Measurements from ENCODE around the gene TMEM184A. TPM values are rescaled to one million over a fixed set of nuclear protein-coding genes. Genes with fewer than 3 reads are reported as not detected.
"Not testable (repeated sequence)": the region's sequence is repeated elsewhere in the genome, so short reads cannot be mapped to it uniquely, and the experiment has no call there.

TMEM184A gene
- total RNA-seq, 1 donor from 2014 or later = 22.1 TPM

DNA sequence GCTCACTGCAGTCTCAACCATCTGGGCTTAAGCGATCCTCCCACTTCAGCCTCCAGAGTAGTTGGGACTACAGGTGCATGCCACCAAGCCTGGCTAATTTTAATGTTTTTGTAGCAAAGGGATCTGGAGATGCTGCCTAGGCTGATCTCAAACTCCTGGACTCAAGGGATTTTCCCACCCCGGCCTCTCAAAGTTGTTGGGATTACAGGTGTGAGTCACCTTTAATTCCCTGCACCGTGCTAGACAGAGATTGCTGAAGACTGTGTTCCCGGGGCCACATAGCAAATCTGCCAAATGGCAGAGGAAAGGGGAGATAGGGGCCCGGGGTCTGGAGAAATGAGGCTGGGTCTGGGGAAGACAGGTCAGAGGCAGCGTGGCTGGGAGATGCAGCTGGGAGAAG lies 34.5 kb upstream of the TMEM184A start:
- DNase-seq = no peak

DNA sequence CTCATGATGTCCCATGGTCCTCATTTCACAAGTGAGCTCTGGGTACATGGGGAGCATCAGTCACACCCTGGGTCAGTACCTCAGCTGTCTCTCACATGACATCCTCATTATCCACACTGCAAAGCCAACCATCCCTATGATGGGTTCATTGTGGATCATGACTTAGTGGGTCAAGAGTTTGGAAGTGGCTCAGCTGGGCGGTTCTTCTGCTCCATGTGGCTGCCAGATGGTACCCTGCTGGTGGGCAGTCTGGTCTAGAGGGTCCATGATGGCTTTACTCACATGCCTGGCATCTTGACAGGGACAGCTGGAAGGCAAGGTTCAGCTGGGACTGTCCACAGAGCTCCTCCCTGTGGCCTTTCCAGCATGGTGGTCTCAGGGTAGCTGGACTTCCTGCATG lies 33.0 kb upstream of the TMEM184A start:
- DNase-seq = no peak

DNA sequence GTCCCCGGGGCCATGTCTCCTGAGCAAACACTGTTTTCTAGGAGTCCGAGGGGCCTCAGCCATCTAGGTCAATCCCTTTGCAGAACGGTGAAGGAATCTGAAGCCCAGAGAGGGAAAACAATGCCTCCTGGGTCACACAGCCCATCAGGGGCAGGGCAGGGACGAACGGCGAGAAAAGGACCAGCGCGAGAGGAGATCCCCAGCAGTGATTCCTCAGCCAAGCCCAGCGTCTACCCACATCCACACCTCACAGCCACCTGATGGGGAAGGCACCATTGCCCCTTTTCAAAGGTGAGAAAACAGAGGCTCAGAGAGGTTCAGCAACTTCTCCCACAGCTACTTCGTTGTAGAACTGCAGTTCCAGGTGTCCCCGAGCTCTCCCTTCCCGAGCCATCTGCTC lies 31.7 kb upstream of the TMEM184A start:
- no peak for DNase-seq

DNA sequence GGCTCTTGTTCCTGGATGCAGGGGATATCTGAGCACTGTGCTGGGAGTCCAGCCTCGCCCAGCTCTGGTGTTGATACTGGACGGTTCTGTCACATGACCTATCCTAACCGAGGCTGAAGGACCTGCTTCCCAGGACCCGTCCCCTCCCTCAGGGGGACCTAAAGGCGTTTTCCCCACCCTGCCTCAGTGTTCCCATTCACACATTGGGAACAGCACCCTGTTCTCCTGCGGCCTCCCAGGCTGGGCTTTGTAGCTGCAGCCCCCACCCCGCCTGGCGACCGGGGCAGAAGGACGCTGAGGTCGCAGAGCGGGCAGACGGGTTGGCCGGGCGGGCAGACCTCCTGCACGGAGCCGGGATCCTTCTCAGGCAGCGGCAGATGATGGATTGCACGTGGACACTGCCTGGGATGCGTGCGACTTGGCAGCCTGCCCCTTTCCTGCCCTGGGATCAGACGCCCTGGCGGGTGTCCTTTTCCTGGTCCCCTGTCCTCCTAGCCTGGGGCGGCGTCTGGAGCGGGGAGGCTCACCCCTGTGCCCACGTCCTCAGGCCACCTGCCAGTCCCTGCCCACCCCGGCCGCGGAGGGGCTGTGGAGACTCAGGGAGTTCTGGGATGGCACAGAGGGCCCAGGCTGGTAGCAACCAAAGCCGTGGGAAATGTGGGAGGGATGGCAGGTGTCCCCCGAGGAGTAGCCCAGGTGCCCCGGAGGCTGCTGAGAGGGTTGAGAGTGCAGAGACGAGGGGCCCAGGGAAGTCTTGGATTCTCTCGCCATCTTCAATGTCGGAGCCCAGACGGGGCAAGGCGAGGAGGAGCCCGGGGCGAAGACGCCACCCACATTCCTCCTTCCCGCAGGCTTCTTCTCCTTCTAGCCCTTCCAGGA lies 31.1 kb upstream of the TMEM184A start:
- DNase-seq = no peak

DNA sequence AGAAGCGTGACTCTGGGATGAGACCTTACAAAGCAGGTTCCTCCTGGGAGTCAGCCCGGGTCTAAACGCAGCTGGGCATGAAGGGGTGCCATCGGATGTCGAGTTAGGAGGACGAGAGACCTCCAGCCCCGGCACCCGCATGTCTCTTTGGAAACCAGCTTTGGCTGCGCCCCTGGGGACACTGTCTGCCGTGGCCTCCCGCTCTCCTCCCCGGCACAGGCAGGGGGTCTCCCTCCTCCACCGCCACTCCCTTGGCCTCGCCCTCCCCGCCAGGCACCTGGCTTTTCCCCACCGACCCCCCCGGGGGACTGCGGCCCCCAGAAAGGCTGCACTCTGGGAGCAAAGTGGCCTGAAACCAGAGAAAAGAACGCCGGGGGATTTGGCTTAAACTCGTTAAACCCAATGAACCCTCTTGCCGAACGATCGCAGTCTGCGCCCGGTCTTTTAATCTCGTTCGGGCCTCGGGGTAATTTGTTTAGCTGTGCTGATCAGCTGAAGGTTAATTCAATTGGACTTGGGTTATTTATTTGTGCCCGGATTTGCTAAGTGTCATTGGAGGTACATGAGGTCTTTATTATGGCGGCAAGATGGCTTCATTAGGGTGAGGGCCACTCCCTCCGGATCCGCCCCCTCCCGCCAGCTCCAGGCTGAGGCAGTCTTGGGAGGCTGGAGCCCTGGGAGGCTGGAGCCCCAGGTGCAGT lies 30.3 kb upstream of the TMEM184A start:
- DNase-seq = no peak

DNA sequence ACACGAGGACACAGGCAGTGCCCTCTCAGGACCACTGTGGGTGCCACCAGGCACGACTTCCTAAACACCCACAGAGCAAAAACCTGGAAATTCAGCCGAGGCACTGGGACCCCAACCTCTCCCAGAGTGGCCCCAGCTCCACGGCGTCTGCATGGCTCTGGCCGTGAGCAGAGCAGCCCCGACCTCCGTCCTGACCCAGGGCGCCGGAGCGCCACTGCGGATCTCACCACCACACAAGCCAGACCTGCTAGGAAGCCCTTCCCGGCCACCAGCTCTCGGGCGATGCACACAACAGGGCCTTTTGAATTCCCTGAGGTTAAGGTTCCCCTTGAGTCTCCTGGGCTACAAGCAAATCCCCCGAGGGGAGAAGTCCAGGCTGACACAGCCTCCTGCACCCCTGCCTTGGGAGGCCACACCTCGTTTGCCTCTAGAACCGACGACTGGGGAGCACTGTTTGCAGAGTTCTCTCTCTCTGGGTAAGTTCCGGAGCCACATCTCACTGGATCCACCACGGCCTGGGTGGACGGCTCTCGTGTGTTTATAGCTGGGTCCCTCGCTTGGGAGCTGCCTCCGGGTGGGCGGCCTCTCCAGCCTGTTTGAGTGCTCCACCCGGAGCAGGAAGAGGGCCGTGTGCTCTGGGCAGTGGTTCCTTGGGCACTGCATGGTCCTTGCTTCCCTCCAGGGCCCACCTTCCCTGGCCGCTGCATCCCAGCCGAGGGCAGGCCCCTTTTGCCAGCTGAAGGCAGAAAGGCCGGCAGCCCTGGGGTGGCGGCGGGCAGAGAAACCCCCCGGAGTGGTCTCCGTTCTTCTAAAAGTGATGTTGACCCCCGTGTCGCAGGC lies 29.4 kb upstream of the TMEM184A start:
- no peak for DNase-seq

DNA sequence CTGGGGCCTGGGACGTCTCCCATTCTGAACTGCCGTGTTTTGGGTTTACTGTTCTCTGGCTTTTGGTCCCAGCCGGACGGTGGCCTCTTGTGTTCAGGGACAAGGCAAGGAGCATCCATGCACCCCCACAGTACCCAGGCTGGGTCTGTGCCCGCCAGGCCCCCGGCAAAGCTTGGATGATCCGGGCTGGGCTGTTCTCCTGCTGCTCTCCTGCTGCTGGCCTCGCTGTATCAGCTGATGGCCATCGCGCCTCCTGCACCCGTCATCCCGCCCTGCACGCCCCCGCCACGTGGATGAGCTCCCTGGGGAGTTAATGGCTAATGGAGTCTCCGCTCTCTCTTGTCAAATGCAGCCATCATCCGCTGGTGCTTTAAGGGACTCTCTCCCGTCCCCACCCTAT lies 28.7 kb upstream of the TMEM184A start:
- no peak for DNase-seq

DNA sequence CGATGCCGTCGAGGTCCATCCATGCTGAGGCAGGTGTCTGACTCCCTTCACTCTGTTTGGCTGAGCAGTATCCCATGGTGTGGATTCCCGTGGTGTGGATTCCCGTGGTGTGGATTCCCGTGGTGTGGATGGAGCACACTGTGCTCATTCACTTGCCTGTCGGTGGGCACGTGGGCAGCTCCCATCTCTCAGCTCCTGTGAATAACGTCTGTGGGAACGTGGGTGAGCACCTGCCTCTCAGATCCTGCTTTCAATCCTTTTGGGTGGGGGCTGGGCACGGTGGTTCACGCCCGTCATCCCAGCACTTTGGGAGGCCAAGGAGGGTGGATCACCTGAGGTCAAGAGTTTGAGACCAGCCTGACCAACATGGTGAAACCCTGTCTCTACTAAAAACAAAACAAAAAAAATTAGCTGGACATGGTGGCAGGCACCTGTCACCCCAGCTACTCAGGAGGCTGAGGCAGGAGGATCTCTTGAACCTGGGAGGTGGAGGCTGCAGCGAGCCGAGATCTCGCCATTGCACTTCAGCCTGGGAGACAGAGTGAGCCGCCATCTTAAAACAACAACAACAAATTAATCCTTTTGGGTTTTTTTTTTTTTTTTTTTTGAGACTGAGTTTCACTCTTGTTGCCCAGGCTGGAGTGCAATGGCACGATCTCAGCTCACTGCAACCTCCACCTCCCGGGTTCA lies 27.4 kb upstream of the TMEM184A start:
- DNase-seq = not testable (repeated sequence)

DNA sequence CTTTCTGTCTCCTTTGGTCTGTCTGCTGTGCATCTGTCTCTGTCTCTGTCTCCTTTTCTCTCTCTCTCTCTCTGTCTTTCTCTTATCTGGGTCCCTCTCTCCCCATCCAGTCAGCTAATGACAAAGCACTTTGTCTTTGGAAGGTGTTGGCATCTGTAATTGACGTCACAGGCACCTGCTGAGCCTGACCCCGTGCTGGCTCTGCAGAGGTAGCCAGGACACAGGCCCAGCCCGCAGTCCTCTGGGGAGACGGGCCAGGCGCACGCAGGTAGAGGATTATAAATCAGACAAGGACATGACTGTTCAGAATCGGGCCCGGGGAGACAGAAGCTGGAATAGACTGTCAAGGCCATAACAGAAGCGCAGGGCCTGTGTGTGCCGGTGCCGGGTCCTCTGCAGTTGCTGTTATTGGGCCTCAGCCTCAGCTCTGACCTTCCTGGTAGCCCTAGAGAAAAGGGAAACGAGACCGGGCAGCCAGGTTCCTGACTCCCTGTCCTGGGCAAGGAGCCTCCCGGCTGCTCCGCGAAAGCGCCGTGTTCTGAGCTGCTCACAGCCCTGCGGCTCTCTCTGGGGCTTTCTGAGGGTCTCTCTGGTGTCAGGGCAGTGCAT lies 24.5 kb upstream of the TMEM184A start:
- DNase-seq = no peak

DNA sequence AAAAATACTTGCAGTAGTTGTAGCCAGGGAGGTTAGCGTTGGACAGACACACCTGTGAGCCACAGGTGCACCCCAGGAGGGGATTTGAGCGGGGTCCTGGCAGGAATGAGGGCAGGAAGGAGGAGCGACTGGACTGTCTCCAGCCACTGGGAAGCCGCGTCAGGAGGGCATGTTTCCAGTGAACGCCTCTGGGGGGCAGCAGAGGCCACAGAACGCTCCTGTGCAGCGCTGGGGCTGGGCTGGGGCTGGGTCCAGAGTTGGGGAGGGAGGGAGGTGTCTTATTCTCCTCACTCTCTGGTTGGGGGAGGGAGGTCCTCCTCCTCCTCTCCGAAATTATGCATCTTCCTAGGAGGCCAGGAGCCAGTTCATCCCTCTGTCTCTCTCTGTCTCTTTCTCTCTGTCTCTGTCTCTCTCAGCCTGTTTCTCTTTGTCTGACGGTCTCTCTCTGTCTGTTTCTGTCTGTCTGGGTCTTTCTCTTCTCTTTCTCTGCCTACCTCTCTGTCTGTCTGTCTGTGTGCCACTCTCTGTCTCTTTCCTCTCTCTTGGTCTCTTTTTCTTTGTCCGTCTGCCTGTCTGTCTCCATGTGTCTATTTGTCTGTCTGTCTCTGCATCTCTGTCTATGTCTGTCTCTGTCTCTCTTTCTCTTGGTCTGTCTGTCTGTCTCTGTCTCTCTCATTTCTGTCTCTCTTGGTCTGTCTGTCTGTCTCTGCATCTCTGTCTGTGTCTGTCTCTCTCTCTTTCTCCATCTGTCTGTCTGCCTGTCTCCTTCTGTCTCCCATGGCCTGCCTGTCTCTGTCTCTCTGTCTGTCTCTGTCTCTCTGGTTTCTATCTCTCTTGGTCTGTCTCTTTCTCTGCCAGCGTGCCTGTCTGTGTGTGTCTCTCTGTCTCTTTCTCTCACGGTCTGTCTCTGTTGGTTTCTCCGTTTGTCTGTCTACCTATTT lies 23.7 kb upstream of the TMEM184A start:
- DNase-seq = peak; percentile 87

DNA sequence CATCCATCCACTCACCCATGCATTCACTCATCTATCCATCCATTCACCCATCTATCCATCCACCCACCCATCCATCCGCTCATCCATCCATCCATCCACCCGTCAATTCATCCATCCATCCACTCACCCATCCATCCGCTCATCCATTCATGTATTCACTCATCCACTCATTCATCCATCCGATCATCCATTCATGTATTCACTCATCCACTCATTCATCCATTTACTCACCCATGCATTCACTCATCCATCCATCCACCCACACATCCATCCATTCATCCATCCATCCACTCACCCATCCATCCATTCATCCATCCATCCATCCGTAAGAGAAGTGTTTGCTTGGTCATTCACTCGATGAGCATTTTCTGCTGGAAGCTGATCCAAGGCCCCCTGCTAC lies 22.5 kb upstream of the TMEM184A start:
- DNase-seq = no peak

DNA sequence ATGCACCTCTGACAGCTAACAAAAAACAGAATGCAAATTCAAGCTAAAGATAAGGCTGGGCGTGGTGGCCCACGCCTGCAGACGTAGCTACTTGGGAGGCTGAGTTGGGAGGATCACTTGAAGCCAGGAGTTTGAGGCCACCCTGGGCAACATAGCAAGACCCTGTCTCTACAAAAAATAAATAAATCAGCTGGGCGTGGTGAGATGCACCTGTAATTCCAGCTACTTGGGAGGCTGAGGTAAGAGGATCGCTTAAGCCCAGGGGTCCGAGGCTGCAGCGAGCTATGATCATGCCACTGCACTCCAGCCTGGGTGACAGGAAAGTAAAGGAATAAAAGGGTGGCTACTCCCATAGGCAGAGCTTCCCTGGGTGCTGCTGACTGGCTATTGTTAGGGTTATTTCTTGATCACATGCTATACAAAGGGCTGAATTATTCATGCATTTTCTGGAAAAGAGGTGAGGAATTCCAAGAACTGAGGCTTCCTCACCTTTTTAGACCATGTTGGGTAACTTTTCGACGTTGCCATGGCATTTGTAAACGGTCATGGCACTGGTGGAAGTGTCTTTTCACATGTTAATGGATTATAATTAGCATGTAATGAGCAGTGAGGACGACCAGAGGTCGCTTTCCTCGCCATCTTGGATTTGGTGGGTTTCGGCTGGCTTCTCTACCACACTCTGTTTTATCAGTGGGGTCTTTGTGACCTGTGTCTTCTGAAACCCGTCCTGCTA lies 20.7 kb upstream of the TMEM184A start:
- DNase-seq = no peak

DNA sequence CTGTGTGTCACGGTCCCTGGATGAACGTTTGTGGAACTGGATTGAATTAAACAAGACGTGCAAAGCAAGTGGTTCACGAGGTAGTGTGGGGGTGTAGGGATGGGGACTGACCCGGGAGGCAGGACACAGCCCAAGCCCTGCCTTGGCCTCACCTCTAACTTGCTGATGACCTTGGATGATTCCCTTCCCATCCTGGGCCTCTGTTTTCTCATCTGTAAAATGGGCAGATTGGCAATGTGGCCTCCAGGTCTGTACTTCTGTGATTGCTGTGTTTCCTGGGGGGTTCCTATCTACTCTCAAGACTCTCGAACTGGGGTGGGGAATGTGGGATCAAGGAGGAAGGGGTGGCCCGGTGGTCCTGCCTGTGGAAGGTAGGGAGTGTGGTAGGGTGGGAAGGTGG lies 19.8 kb upstream of the TMEM184A start:
- no peak for DNase-seq

DNA sequence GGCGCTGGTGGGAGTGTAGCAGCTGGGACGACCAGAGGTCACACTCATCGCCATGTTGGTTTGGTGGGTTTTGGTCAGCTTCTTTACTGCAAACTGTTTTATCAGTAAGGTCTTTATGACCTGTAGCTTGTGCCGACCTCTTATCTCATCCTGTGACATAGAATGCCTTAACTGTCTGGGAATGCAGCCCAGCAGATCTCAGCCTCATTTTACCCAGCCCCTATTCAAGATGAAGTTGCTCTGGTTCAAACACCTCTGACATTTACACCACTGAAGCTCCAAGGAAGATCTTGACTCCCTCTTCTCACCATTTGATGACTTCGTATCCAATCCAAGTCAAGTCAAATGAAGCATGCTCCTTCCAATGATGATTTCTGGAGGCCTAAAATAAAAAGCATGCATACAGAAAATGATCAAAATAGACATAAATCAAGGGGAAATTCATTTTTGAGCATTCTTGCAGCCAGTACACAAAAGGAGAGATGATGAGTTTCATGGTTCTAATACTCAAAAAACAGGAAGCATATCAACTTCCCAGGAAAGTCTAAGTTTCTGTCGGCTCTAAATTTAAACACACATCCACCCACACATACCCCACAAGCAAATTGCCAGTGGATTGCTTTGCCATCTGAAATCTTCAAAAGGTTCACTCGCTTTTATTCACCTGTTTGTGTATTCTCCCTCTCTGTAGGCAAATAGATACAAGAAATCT lies 16.3 kb upstream of the TMEM184A start:
- no peak for DNase-seq

DNA sequence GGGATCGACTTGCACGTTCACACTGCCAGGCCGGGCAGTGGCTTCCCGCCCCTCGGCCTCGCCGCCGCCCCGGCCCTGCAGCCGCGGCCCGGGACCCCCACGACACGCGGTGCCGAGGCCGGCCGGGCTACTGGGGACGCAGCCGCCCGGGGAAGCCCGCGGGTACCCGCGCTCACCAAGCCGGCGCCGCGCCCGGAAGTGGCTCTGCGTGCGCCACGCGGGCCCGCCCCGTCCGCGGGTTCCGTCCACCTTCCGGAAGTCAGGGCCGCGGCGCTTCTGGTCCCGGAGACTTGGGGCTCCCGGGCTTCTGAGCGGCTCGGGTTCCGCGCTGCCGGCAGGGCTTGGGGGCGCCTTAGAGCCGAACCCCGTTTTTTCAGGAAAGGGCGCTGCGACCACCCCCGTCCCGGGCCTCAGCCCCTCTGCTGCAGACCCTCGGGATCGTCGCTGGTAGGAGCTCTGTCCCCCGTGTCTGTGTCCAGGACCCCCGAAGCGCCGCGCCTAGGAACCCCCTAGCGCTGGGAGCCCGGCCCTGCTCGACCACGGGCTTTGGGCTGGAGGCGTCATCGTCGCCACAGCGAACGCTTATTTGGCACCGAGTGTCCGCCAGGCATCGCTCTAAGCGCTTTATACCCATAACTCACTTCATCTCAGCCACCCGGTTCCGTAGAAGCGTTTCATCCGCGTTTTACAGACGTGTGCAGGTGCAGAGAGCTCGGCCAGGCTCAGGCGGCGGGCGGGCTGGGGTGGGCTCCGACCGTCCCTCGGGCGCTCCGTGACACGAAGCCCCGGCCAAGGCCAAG lies 14.0 kb upstream of the TMEM184A start, which contains the start of gene PSMG3:
Gene PSMG3 (minus strand): TSS at position 200 of the 800 bp plus-strand sequence. CDS start 693 bp downstream, outside the sequence.
- peak; percentile 95 for DNase-seq

DNA sequence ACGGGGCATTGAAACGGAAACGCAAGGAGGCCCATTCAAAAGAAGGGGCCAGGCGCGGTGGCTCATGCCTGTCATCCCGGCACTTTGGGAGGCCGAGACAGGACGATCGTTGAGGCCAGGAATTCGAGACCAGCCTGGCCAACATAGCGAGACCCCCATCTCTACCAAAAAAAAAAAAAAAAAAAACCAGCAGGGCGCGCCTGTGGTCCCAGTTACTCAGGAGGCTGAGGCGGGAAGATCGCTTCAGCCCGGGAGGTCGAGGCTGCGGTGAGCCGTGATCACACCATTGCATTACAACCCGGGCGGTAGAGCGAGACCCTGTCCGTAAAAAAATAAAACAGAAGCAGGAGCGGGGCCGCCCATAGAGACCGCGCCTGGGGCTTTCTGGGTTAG lies 13.4 kb upstream of the TMEM184A start:
- no peak for DNase-seq

DNA sequence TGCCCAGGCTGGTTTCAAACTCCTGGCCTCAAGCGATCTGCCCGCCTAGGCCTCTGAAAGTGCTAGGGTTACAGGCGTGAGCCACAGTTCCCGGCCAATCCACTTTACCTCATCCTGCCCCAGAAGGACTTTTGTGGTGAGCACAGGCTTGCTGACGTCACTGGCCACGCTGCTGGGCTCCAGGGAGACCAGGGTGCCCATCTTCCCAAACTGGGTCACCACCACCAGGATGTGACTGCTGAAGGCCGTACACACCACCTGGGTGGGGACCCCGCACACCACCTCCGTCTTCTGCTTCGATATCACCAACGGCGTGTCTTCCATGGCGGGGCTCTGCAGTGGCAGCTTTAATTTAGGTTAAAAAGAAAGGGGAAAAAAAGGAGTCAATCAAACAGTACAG lies 13.0 kb upstream of the TMEM184A start:
- no peak for DNase-seq

DNA sequence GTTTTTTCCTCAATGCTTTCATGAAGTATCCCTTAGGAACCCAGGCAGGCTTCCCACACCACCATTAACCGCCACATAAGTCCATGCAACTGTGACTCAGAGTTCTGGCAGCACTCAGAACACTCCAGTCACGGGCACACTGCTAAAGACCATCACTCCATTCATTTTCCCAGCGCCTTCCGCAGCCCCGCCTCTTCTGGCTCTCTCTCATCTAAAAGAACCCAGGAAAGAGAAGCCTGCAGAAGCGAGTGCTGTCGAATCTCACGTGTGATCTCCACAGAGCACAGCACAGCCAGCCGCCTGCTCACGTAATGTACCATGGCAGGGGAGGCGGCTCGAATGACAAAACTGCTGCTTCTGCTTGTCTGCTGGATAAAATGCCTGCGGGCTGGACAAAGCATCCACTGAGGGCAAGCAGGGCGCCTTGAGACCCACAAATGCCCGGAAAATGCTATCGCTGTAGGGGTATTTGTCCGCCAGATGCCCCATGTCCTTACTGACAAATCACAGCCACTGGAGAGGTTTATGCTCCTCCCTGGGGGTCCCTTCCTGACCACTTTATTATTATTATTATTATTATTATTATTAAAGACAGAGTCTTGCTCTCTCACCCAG lies 12.0 kb upstream of the TMEM184A start:
- DNase-seq = peak; percentile 88

Data from tongue (tissue), 2 donors.